GM18498 (cell line): Measurements from ENCODE around the gene EYA2.

Experiments used
- ATAC-seq: cut with Tn5 transposase; IDR thresholded peaks from one replicate; pipeline ENCODE4 v1.9.1; 2021; ENCODE audit warnings: mild to moderate bottlenecking, moderate library complexity; ENCODE audit not compliant: unreplicated experiment

The EYA2 gene

GRCh38 chr20:47237715-47238114 is 343.1 kb downstream of the EYA2 start:
- ATAC-seq = no peak
